ENCODE measurements around the gene NLRP5. TPM values are rescaled to one million over a fixed set of nuclear protein-coding genes. Genes with fewer than 3 reads are reported as not detected.

NLRP5 gene
- total RNA-seq, 1 experiment from 2014 or later: 5.1 TPM

Other genes starting within 250 kb of the NLRP5 start
- gene NLRP9, start 248.4 kb upstream of the NLRP5 start, total RNA-seq (2014; rRNA removed; shearing (Covaris generic)): not detected in 2 replicates
- 64.2 and 89.1 TPM in 2 replicates for gene RFPL4A, start 227.7 kb upstream of the NLRP5 start, total RNA-seq (2014; rRNA removed; shearing (Covaris generic))
- 46.6 and 54.4 TPM in 2 replicates for gene RFPL4AL1, start 217.7 kb upstream of the NLRP5 start, total RNA-seq (2014; rRNA removed; shearing (Covaris generic))
- 4.1 and 5.1 TPM in 2 replicates for gene NLRP11, start 154.8 kb upstream of the NLRP5 start, total RNA-seq (2014; rRNA removed; shearing (Covaris generic))
- gene NLRP4, start 150.2 kb upstream of the NLRP5 start, total RNA-seq (2014; rRNA removed; shearing (Covaris generic)): 0.60 and 0.80 TPM in 2 replicates
- not detected in 2 replicates for gene NLRP13, start 54.4 kb upstream of the NLRP5 start, total RNA-seq (2014; rRNA removed; shearing (Covaris generic))
- gene NLRP8, start 38.9 kb upstream of the NLRP5 start, total RNA-seq (2014; rRNA removed; shearing (Covaris generic)): 0.06 TPM in 1 of 2 replicates, not detected in the other
- gene ZNF787, start 134.5 kb downstream of the NLRP5 start, total RNA-seq (2014; rRNA removed; shearing (Covaris generic)): 18.8 and 43.8 TPM in 2 replicates
- gene ZNF444, start 154.5 kb downstream of the NLRP5 start, total RNA-seq (2014; rRNA removed; shearing (Covaris generic)): 24.3 and 36.4 TPM in 2 replicates
- not detected in 2 replicates for gene GALP, start 189.2 kb downstream of the NLRP5 start, total RNA-seq (2014; rRNA removed; shearing (Covaris generic))
- not detected in 2 replicates for gene ZSCAN5B, start 211.0 kb downstream of the NLRP5 start, total RNA-seq (2014; rRNA removed; shearing (Covaris generic))
- not detected in 2 replicates for gene ZSCAN5C, start 215.5 kb downstream of the NLRP5 start, total RNA-seq (2014; rRNA removed; shearing (Covaris generic))

All from Daoy (cell line).